ENCODE data around the gene RSPO4.

- TF ChIP-seq POLR2A (IDR thresholded peaks at IDR 0.05), result no peak
- no peak for TF ChIP-seq CTCF (IDR thresholded peaks at IDR 0.05)
Measured at GRCh38 chr20:957544-957943, 44.6 kb downstream of the RSPO4 start.

Measured in stomach (tissue), 4 donors.